ENCODE data around the gene ANXA8.
"Not testable (repeated sequence)": the region's sequence is repeated elsewhere in the genome, so short reads cannot be mapped to it uniquely, and the experiment has no call there.

DNA sequence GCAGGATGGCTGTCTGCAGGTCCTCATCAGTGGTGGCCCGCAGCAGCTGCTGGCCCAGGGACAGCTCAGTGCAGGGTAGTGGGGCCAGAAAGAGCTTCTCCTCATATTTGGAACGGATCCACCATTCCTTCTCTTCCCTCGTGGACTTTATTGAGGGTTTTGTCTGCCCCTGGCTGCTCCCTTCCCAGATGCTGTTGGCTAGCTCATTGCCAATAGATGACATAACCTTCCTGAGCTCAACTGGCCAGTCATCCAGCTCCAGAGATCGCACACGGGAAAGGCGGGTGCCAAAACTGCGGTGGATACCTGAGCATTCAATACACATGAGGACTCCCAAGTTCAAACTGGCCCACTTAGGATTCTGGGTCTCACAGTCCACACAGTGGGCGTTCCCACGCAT lies 18.4 kb upstream of the ANXA8 start:
- not testable (repeated sequence) for TF ChIP-seq JUND (IDR thresholded peaks at IDR 0.05; ENCODE audit: low read depth, low read length); CBX3 (IDR thresholded peaks at IDR 0.05; ENCODE audit: borderline replicate concordance, low read depth); CTCF (IDR thresholded peaks at IDR 0.05 in 2 of 3, conservative IDR thresholded peaks at IDR 0.05 in 1 of 3; ENCODE audit: control insufficient read depth in 2 of 3, extremely low read depth in 1 of 3, insufficient read depth in 1 of 3, low read depth in 3 of 3, low read length in 3 of 3); TCF12 (IDR thresholded peaks at IDR 0.05; ENCODE audit: low read depth, low read length); EZH2 (IDR thresholded peaks at IDR 0.05; ENCODE audit: borderline replicate concordance, control insufficient read depth, low read depth, low read length); TAF1 (IDR thresholded peaks at IDR 0.05; ENCODE audit: borderline replicate concordance, low read depth, low read length); POLR2A (IDR thresholded peaks at IDR 0.05; ENCODE audit: low read depth, low read length); POLR2AphosphoS5 (IDR thresholded peaks at IDR 0.05; ENCODE audit: low read length); ZSCAN29 (IDR thresholded peaks at IDR 0.05); TCF7 (IDR thresholded peaks at IDR 0.05; ENCODE audit: borderline replicate concordance); SREBF1 (IDR thresholded peaks at IDR 0.05; ENCODE audit: low read length); BHLHE40 (IDR thresholded peaks at IDR 0.05; ENCODE audit: borderline replicate concordance in 1 of 2, low read depth in 2 of 2, low read length in 1 of 2); ZBTB33 (IDR thresholded peaks at IDR 0.05)

Data from GM12878 (cell line).